Skeletal muscle satellite cell (primary cell): ENCODE data around the gene SMPD2.
A peak's percentile ranks its signal among the peaks of the same experiment; 100 is the strongest.

Experiments used
- H3K27me3 ChIP-seq: 2 replicates; pipeline ENCODE4 v1.7.0; 2013; ENCODE audit warnings: low read length; ENCODE audit not compliant: control insufficient read depth, insufficient read depth
- H3K36me3 ChIP-seq: 2 replicates; pipeline ENCODE4 v1.7.0; 2013; ENCODE audit warnings: mild to moderate bottlenecking, control low read depth, low read length; ENCODE audit not compliant: insufficient read depth
- H3K4me1 ChIP-seq: 2 replicates; pipeline ENCODE4 v1.7.0; 2013; ENCODE audit warnings: low read length; ENCODE audit not compliant: control insufficient read depth, insufficient read depth
- H3K4me2 ChIP-seq: 2 replicates; pipeline ENCODE4 v1.7.0; 2013; ENCODE audit warnings: mild to moderate bottlenecking, low read length
- H3K4me3 ChIP-seq: 2 replicates; pipeline ENCODE4 v1.7.0; 2013; ENCODE audit warnings: low read length
- H3K9ac ChIP-seq: 2 replicates; pipeline ENCODE4 v1.7.0; 2013; ENCODE audit warnings: mild to moderate bottlenecking, low read depth, low read length, moderate library complexity
- H3K9me3 ChIP-seq: replicated peaks from 2 replicates; pipeline ENCODE4 v1.7.0; 2013; ENCODE audit warnings: mild to moderate bottlenecking, control low read depth, low read length

The SMPD2 gene

GRCh38 chr6:109428889-109429477, 11.5 kb upstream of the SMPD2 start:
- H3K9ac ChIP-seq: no peak overlapping the region
- H3K4me3 ChIP-seq: no peak overlapping the region
- no peaks in the 10 kb centered on the region for H3K36me3 ChIP-seq
- peaks cover 8% of the 10 kb centered on the region for H3K4me1 ChIP-seq
- no peaks in the 10 kb centered on the region for H3K27me3 ChIP-seq
- H3K4me2 ChIP-seq: peak overlapping the region; percentile 44
- no peaks in the 10 kb centered on the region for H3K9me3 ChIP-seq

GRCh38 chr6:109429496-109429895, 11.0 kb upstream of the SMPD2 start:
- Histone ChIP-seq H3K4me3 (no peak overlapping the region), H3K9me3 (no peaks in the 10 kb centered on the region), H3K36me3 (no peaks in the 10 kb centered on the region), H3K4me1 (peaks cover 7% of the 10 kb centered on the region), H3K27me3 (no peaks in the 10 kb centered on the region), H3K4me2 (no peak overlapping the region), H3K9ac (no peak overlapping the region)

- H3K27me3 ChIP-seq: no peaks in the 10 kb centered on the region
- no peak overlapping the region for H3K4me2 ChIP-seq
- H3K9ac ChIP-seq: no peak overlapping the region
- H3K4me1 ChIP-seq: peaks cover 6% of the 10 kb centered on the region
- no peaks in the 10 kb centered on the region for H3K36me3 ChIP-seq
- no peak overlapping the region for H3K4me3 ChIP-seq
- no peaks in the 10 kb centered on the region for H3K9me3 ChIP-seq
Measured at GRCh38 chr6:109434456-109434855, 6.1 kb upstream of the SMPD2 start.

- Histone ChIP-seq H3K36me3 (no peaks in the 10 kb centered on the region), H3K9ac (no peak overlapping the region), H3K4me2 (no peak overlapping the region), H3K4me3 (no peak overlapping the region), H3K4me1 (peaks cover 6% of the 10 kb centered on the region), H3K9me3 (no peaks in the 10 kb centered on the region), H3K27me3 (no peaks in the 10 kb centered on the region)
Measured at GRCh38 chr6:109436041-109436440, 4.5 kb upstream of the SMPD2 start.

- peak overlapping the region; percentile 86 for H3K9ac ChIP-seq
- peak overlapping the region; percentile 87 for H3K4me3 ChIP-seq
- H3K4me2 ChIP-seq: peak overlapping the region; percentile 97
- H3K36me3 ChIP-seq: peaks cover 39% of the 10 kb centered on the region
- H3K4me1 ChIP-seq: peaks cover 16% of the 10 kb centered on the region
- H3K9me3 ChIP-seq: no peaks in the 10 kb centered on the region
- H3K27me3 ChIP-seq: no peaks in the 10 kb centered on the region
Measured at GRCh38 chr6:109441069-109441816, 719 bp downstream of the SMPD2 start.

- H3K4me1 ChIP-seq: peaks cover 16% of the 10 kb centered on the region
- H3K9ac ChIP-seq: no peak overlapping the region
- H3K4me3 ChIP-seq: no peak overlapping the region
- peak overlapping the region; percentile 97 for H3K4me2 ChIP-seq
- H3K9me3 ChIP-seq: no peaks in the 10 kb centered on the region
- H3K27me3 ChIP-seq: no peaks in the 10 kb centered on the region
- peaks cover 51% of the 10 kb centered on the region for H3K36me3 ChIP-seq
Measured at GRCh38 chr6:109442393-109442924, 1.9 kb downstream of the SMPD2 start.

- Histone ChIP-seq H3K4me3 (no peak overlapping the region), H3K4me1 (peaks cover 16% of the 10 kb centered on the region), H3K4me2 (no peak overlapping the region), H3K9me3 (no peaks in the 10 kb centered on the region), H3K27me3 (no peaks in the 10 kb centered on the region), H3K36me3 (peaks cover 56% of the 10 kb centered on the region), H3K9ac (no peak overlapping the region)
Measured at GRCh38 chr6:109443425-109443950, 3.0 kb downstream of the SMPD2 start.

GRCh38 chr6:109445382-109445781, 4.9 kb downstream of the SMPD2 start:
- no peaks in the 10 kb centered on the region for H3K27me3 ChIP-seq
- H3K4me2 ChIP-seq: no peak overlapping the region
- no peaks in the 10 kb centered on the region for H3K9me3 ChIP-seq
- H3K4me3 ChIP-seq: no peak overlapping the region
- peaks cover 75% of the 10 kb centered on the region for H3K36me3 ChIP-seq
- no peak overlapping the region for H3K9ac ChIP-seq
- peaks cover 10% of the 10 kb centered on the region for H3K4me1 ChIP-seq

- Histone ChIP-seq H3K9me3 (no peaks in the 10 kb centered on the region), H3K4me1 (peaks cover 10% of the 10 kb centered on the region), H3K4me3 (no peak overlapping the region), H3K9ac (no peak overlapping the region), H3K36me3 (peaks cover 81% of the 10 kb centered on the region), H3K27me3 (no peaks in the 10 kb centered on the region), H3K4me2 (no peak overlapping the region)
Measured at GRCh38 chr6:109446072-109446471, 5.5 kb downstream of the SMPD2 start.

GRCh38 chr6:109446541-109446940, 6.0 kb downstream of the SMPD2 start:
- no peak overlapping the region for H3K9ac ChIP-seq
- no peaks in the 10 kb centered on the region for H3K27me3 ChIP-seq
- peaks cover 84% of the 10 kb centered on the region for H3K36me3 ChIP-seq
- no peaks in the 10 kb centered on the region for H3K9me3 ChIP-seq
- no peak overlapping the region for H3K4me2 ChIP-seq
- peaks cover 5% of the 10 kb centered on the region for H3K4me1 ChIP-seq
- H3K4me3 ChIP-seq: no peak overlapping the region

- H3K9ac ChIP-seq: no peak overlapping the region
- no peaks in the 10 kb centered on the region for H3K9me3 ChIP-seq
- no peak overlapping the region for H3K4me2 ChIP-seq
- H3K4me3 ChIP-seq: no peak overlapping the region
- H3K27me3 ChIP-seq: no peaks in the 10 kb centered on the region
- H3K36me3 ChIP-seq: peaks cover 89% of the 10 kb centered on the region
- no peaks in the 10 kb centered on the region for H3K4me1 ChIP-seq
Measured at GRCh38 chr6:109447087-109447486, 6.6 kb downstream of the SMPD2 start.
